Body of pancreas (tissue), 4 donors: Measurements from ENCODE around the gene KIAA1549. TPM values are rescaled to one million over a fixed set of nuclear protein-coding genes. Genes with fewer than 3 reads are reported as not detected.

Source experiments
- ATAC-seq: fragments of 150-250 bp; one replicate; pipeline ENCODE4 v1.9.1; 2016
- DNase-seq, 4 donors: peaks; one replicate each; pipeline ENCODE4 v3.0.0-alpha.2; 2019
- H3K27ac ChIP-seq, 4 donors: fragments of 200-600 bp; sonication (generic); 1 replicate in 3 of 4; 2 replicates in 1 of 4; pipeline versions ENCODE4 v1.5.1 to v1.6.1; 2016 to 2019; ENCODE audit warnings: mild to moderate bottlenecking in 1 of 4, mixed read lengths in 1 of 4, moderate library complexity in 1 of 4
- H3K27me3 ChIP-seq, 2 donors: fragments of 200-600 bp; sonication (generic); one replicate each; pipeline ENCODE4 v1.6.0; 2016; ENCODE audit warnings: mild to moderate bottlenecking in 1 of 2
- H3K36me3 ChIP-seq, 2 donors: fragments of 200-600 bp; sonication (generic); replicated peaks in 1 of 2; 2 replicates each; pipeline ENCODE4 v1.5.1; 2016; ENCODE audit warnings: low read depth in 2 of 2; ENCODE audit not compliant: insufficient read depth in 1 of 2
- H3K4me1 ChIP-seq: fragments of 200-600 bp; sonication (generic); one replicate; pipeline ENCODE4 v1.6.0; 2016
- H3K4me3 ChIP-seq, 2 donors: fragments of 200-600 bp; sonication (generic); 1 replicate in 1 of 2; 2 replicates in 1 of 2; pipeline ENCODE4 v1.5.1; 2016 to 2019
- H3K9me3 ChIP-seq, 3 donors: fragments of 200-600 bp; sonication (generic); 1 replicate in 2 of 3; 2 replicates in 1 of 3; pipeline ENCODE4 v1.5.1; 2016
- CTCF ChIP-seq, 7 experiments: fragments of 450-650 bp in 4 of 7; fragments of 200-600 bp in 3 of 7; sonication (generic) in 3 of 7; IDR thresholded peaks; one replicate each; pipeline ENCODE4 v1.5.1; 2016 to 2019; ENCODE audit warnings: antibody characterized with exemption in 7 of 7
- POLR2A ChIP-seq, 3 donors: fragments of 450-650 bp; IDR thresholded peaks; one replicate each; pipeline ENCODE4 v1.6.1; 2016; ENCODE audit warnings: antibody characterized with exemption in 3 of 3, mild to moderate bottlenecking in 2 of 3
- WGBS, 2 donors: methylation state at CpG; one replicate each; pipeline ENCODE4 v1.1.5; 2017; 5-methylcytosine and 5-hydroxymethylcytosine counted together
- intact Hi-C: fragments of 100-400 bp; cut with DNase I; formaldehyde crosslinking; loops from one replicate; pipeline ENCODE4 v1.15.1; 2023
- total RNA-seq, 2 donors: library from RNA; depleted of rRNA; stranded (reverse); fragments of >200 nt; gene quantifications; one replicate each; pipeline ENCODE4 v1.1.0, GENCODE V29; 2016

The KIAA1549 gene
- total RNA-seq, 2 donors from 2014 or later: 5.3 to 6.0 TPM

GRCh38 chr7:138954545-138955475 is 26.4 kb downstream of the KIAA1549 start:
- Histone ChIP-seq H3K27ac (no peak overlapping the region), H3K9me3 (no peaks in the 10 kb centered on the region), H3K4me3 (no peak overlapping the region), H3K27me3 (no peaks in the 10 kb centered on the region), H3K4me1 (peaks cover 43% of the 10 kb centered on the region), H3K36me3 (no peaks in the 10 kb centered on the region)
- ATAC-seq (no peak), DNase-seq (no peak)
- intact Hi-C loops: no loop called here
- 82 to 86% methylated on average over 14 of the region's 14 CpGs for WGBS, 2 donors
- no peak for TF ChIP-seq POLR2A (IDR thresholded peaks at IDR 0.05)
- no peak for TF ChIP-seq CTCF (IDR thresholded peaks at IDR 0.05)

GRCh38 chr7:138952791-138953190 is 28.4 kb downstream of the KIAA1549 start:
- H3K9me3 ChIP-seq: no peaks in the 10 kb centered on the region
- no peak for DNase-seq
- H3K27ac ChIP-seq: no peak overlapping the region
- H3K4me1 ChIP-seq: peaks cover 29% of the 10 kb centered on the region
- no peaks in the 10 kb centered on the region for H3K27me3 ChIP-seq
- intact Hi-C loops: no loop called here
- H3K36me3 ChIP-seq: no peaks in the 10 kb centered on the region
- no peak for ATAC-seq
- 98% methylated on average over 6 of the region's 6 CpGs for WGBS, 2 donors
- TF ChIP-seq CTCF (IDR thresholded peaks at IDR 0.05) (no peak), POLR2A (IDR thresholded peaks at IDR 0.05) (no peak)
- no peak overlapping the region for H3K4me3 ChIP-seq

GRCh38 chr7:138951953-138952352 is 29.2 kb downstream of the KIAA1549 start:
- TF ChIP-seq CTCF (IDR thresholded peaks at IDR 0.05): no peak
- TF ChIP-seq POLR2A (IDR thresholded peaks at IDR 0.05): no peak
- ATAC-seq (no peak), DNase-seq (no peak)
- 70 to 76% methylated on average over 9 of the region's 9 CpGs for WGBS, 2 donors
- Histone ChIP-seq H3K27me3 (no peaks in the 10 kb centered on the region), H3K4me1 (peaks cover 23% of the 10 kb centered on the region), H3K9me3 (no peaks in the 10 kb centered on the region), H3K36me3 (no peaks in the 10 kb centered on the region), H3K27ac (no peak overlapping the region), H3K4me3 (no peak overlapping the region)
- intact Hi-C loops: no loop called here

- WGBS, 2 donors: 69 to 72% methylated on average over 11 to 12 of the region's 12 CpGs
- Histone ChIP-seq H3K27ac (no peak overlapping the region), H3K4me3 (no peak overlapping the region), H3K36me3 (no peaks in the 10 kb centered on the region), H3K9me3 (no peaks in the 10 kb centered on the region), H3K4me1 (peaks cover 20% of the 10 kb centered on the region), H3K27me3 (no peaks in the 10 kb centered on the region)
- intact Hi-C loops: no loop called here
- DNase-seq: peak in 1 of 4 donors; percentile 36
- no peak for TF ChIP-seq POLR2A (IDR thresholded peaks at IDR 0.05)
- TF ChIP-seq CTCF (IDR thresholded peaks at IDR 0.05): no peak
- peak; percentile 15 for ATAC-seq
Observed at GRCh38 chr7:138949421-138950088, 31.6 kb downstream of the KIAA1549 start.
